PC-9 (cell line): ENCODE results near the gene CD74. TPM values are rescaled to one million over a fixed set of nuclear protein-coding genes. Genes with fewer than 3 reads are reported as not detected.

ENCODE experiments used
- BruUV-seq: library from RNA; stranded (reverse); fragments of 400-500 nt; replicated peaks from 2 replicates; lab custom pipeline; 2021; lab: Mats Ljungman, UMichigan
- CTCF ChIA-PET: fragments of 300-600 bp; sonication (Branson Sonifier 250); formaldehyde crosslinking; loops from one replicate; lab custom pipeline; 2022; ENCODE audit warnings: antibody characterized with exemption; lab: Charles Lee
- POLR2A ChIA-PET: fragments of 300-600 bp; sonication (Branson Sonifier 250); formaldehyde crosslinking; loops from one replicate; lab custom pipeline; 2022; ENCODE audit warnings: antibody characterized with exemption; ENCODE audit not compliant: unreplicated experiment; lab: Charles Lee
- DNase-seq, 2 experiments: peaks; one replicate each; pipeline versions ENCODE4 v3.0.0 to v3.0.0-alpha.2; 2015 to 2022; ENCODE audit warnings: mixed read lengths in 1 of 2
- H2AFZ ChIP-seq: fragments of 200-600 bp; sonication (generic); 2 replicates; pipeline ENCODE4 v1.8.1; 2017; ENCODE audit warnings: antibody characterized with exemption
- H3F3A ChIP-seq: fragments of 200-600 bp; sonication (generic); 2 replicates; pipeline ENCODE4 v1.8.1; 2017; ENCODE audit warnings: antibody characterized with exemption, mild to moderate bottlenecking, low read depth; ENCODE audit not compliant: insufficient read depth
- H3K27ac ChIP-seq: fragments of 200-600 bp; sonication (generic); 2 replicates; pipeline ENCODE4 v1.6.1; 2016; ENCODE audit warnings: mixed run types
- H3K27me3 ChIP-seq: fragments of 200-600 bp; sonication (generic); 2 replicates; pipeline ENCODE4 v1.6.1; 2016; ENCODE audit warnings: low read depth, mixed run types; ENCODE audit not compliant: insufficient read depth
- H3K36me3 ChIP-seq: fragments of 200-600 bp; sonication (generic); 2 replicates; pipeline ENCODE4 v1.6.1; 2016; ENCODE audit warnings: low read depth, mixed run types
- H3K4me1 ChIP-seq: fragments of 200-600 bp; sonication (generic); replicated peaks from 2 replicates; pipeline ENCODE4 v1.6.1; 2016; ENCODE audit warnings: mixed run types; ENCODE audit not compliant: insufficient read depth
- H3K4me2 ChIP-seq: fragments of 200-600 bp; sonication (generic); 2 replicates; pipeline ENCODE4 v1.6.1; 2017; ENCODE audit warnings: mixed run types
- H3K4me3 ChIP-seq: fragments of 200-600 bp; sonication (generic); 2 replicates; pipeline ENCODE4 v1.6.1; 2016; ENCODE audit warnings: mixed run types
- H3K79me2 ChIP-seq: fragments of 200-600 bp; sonication (generic); 2 replicates; pipeline ENCODE4 v1.6.1; 2017; ENCODE audit warnings: low read depth, mixed run types
- H3K9me2 ChIP-seq: fragments of 200-600 bp; sonication (generic); 2 replicates; pipeline ENCODE4 v1.8.1; 2017; ENCODE audit warnings: mild to moderate bottlenecking; ENCODE audit not compliant: insufficient read depth
- H3K9me3 ChIP-seq: fragments of 200-600 bp; sonication (generic); 2 replicates; pipeline ENCODE4 v1.8.1; 2016; ENCODE audit warnings: low read depth; ENCODE audit not compliant: insufficient read depth
- H4K20me1 ChIP-seq: fragments of 200-600 bp; sonication (generic); 2 replicates; pipeline ENCODE4 v1.8.1; 2017; ENCODE audit not compliant: insufficient read depth
- CTCF ChIP-seq: fragments of 200-600 bp; sonication (generic); conservative IDR thresholded peaks from 2 replicates; pipeline ENCODE4 v1.6.1; 2017; ENCODE audit warnings: mixed run types, antibody characterized with exemption, mild to moderate bottlenecking, moderate library complexity
- EZH2 ChIP-seq: fragments of 200-600 bp; sonication (generic); IDR thresholded peaks from 2 replicates; pipeline ENCODE4 v1.8.0; 2017; ENCODE audit warnings: antibody characterized with exemption, low read depth
- intact Hi-C: fragments of 100-400 bp; cut with micrococcal nuclease; formaldehyde crosslinking; loops from one replicate; pipeline ENCODE4 v1.10.0; 2022; ENCODE audit not compliant: unreplicated experiment
- total RNA-seq: library from RNA; stranded (reverse); gene quantifications from 2 replicates; pipeline ENCODE4 v1.2.3, GENCODE V29; 2021

CD74 gene
- total RNA-seq, 1 experiment from 2014 or later: 52.0 TPM

GRCh38 chr5:150384701-150385100 lies 28.0 kb downstream of the CD74 start:
- CTCF ChIA-PET: no interaction called here
- Histone ChIP-seq H3K79me2 (no peaks in the 10 kb centered on the region), H3K4me3 (no peak overlapping the region), H3K4me1 (no peaks in the 10 kb centered on the region), H3K36me3 (peaks cover 4% of the 10 kb centered on the region), H3K27me3 (no peaks in the 10 kb centered on the region), H3K9me2 (no peaks in the 10 kb centered on the region), H2AFZ (no peak overlapping the region), H4K20me1 (no peaks in the 10 kb centered on the region), H3K9me3 (no peaks in the 10 kb centered on the region), H3K4me2 (no peak overlapping the region), H3F3A (0 out of 2 replicates have a peak, but pooled peaks cover 4% of the 10 kb centered on the region), H3K27ac (no peak overlapping the region)
- intact Hi-C loops: no loop called here
- TF ChIP-seq CTCF (no peak), EZH2 (no peak)
- BruUV-seq: no TSS peak
- DNase-seq: no peak
- POLR2A ChIA-PET: interaction anchor here (0.6 kb wide), 2 partner anchors 9 to 545 kb away, joined by 3 to 7 read pairs; no protein-coding TSS in a partner anchor

- intact Hi-C loops: no loop called here
- H3K4me2 ChIP-seq: no peak overlapping the region
- CTCF ChIA-PET: no interaction called here
- H3K9me3 ChIP-seq: no peaks in the 10 kb centered on the region
- H3F3A ChIP-seq: no peaks in the 10 kb centered on the region
- H3K4me3 ChIP-seq: no peak overlapping the region
- no peaks in the 10 kb centered on the region; the same call in 1 of the 2 replicates for H3K36me3 ChIP-seq
- no peaks in the 10 kb centered on the region for H3K4me1 ChIP-seq
- no peak for DNase-seq
- no TSS peak for BruUV-seq
- no peaks in the 10 kb centered on the region for H3K27me3 ChIP-seq
- no peak overlapping the region for H2AFZ ChIP-seq
- no peak overlapping the region for H3K27ac ChIP-seq
- TF ChIP-seq CTCF: no peak
- TF ChIP-seq EZH2: no peak
- no peaks in the 10 kb centered on the region for H4K20me1 ChIP-seq
- no peaks in the 10 kb centered on the region for H3K79me2 ChIP-seq
- no peaks in the 10 kb centered on the region for H3K9me2 ChIP-seq
- POLR2A ChIA-PET: no interaction called here
Measured at GRCh38 chr5:150377964-150378694, 34.6 kb downstream of the CD74 start.

GRCh38 chr5:150376799-150377771 lies 35.6 kb downstream of the CD74 start:
- no peaks in the 10 kb centered on the region for H3K9me2 ChIP-seq
- no peak for DNase-seq
- H3K4me3 ChIP-seq: no peak overlapping the region
- ChIA-PET POLR2A (no interaction called here), CTCF (no interaction called here)
- intact Hi-C loops: no loop called here
- TF ChIP-seq CTCF: no peak
- no peak for TF ChIP-seq EZH2
- H3K36me3 ChIP-seq: no peaks in the 10 kb centered on the region; the same call in 1 of the 2 replicates
- no peaks in the 10 kb centered on the region for H3K9me3 ChIP-seq
- H4K20me1 ChIP-seq: no peaks in the 10 kb centered on the region
- no peaks in the 10 kb centered on the region for H3F3A ChIP-seq
- H3K4me2 ChIP-seq: no peak overlapping the region
- H3K79me2 ChIP-seq: no peaks in the 10 kb centered on the region
- no peaks in the 10 kb centered on the region for H3K4me1 ChIP-seq
- no peaks in the 10 kb centered on the region for H3K27me3 ChIP-seq
- no peak overlapping the region for H3K27ac ChIP-seq
- BruUV-seq: no TSS peak
- H2AFZ ChIP-seq: no peak overlapping the region
